ENCODE data around the gene MRPS10.

MRPS10 gene

DNA sequence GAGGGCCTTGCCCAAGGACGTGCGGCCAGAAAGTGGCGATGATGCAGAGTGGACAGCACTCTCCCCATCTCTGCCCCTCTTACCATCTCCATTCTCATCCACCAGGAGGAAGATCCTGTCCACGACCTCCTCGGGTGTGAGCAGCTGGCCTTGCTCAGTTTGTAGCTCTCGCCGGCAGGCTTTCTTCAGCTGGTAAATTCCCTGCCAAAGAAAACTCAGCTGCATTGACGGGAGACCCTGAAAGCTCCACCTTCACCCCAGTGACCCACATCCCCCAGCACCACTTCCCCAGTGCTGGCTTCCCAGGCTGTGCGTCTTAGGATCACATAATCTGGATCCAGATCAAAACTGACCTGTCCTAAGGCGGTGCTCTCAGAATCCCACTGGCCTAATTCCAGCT, 32.1 kb downstream of the MRPS10 start:
- Histone ChIP-seq H3K4me1 (ENCODE audit: control insufficient read depth, insufficient read depth, low read depth, low read length) (peaks cover 2% of the 10 kb centered on the region), H3K79me1 (replicated peaks; ENCODE audit: low read length, poor library complexity, severe bottlenecking) (no peaks in the 10 kb centered on the region), H3K27ac (ENCODE audit: low read length, poor library complexity, severe bottlenecking) (no peak overlapping the region), H2AK5ac (ENCODE audit: low read length, severe bottlenecking) (no peak overlapping the region), H3K36me3 (ENCODE audit: control insufficient read depth in 1 of 2, insufficient read depth in 2 of 2, low read depth in 1 of 2, low read length in 2 of 2) (peaks cover 0 to 2% of the 10 kb centered on the region in 2 experiments), H2BK5ac (ENCODE audit: low read depth, low read length, poor library complexity, severe bottlenecking) (no peak overlapping the region), H3K9me3 (ENCODE audit: control insufficient read depth, low read length) (no peaks in the 10 kb centered on the region), H3K4ac (ENCODE audit: low read depth in 1 of 2, low read length in 2 of 2) (no peak overlapping the region), H3K14ac (ENCODE audit: low read length in 2 of 2) (no peak overlapping the region), H4K8ac (ENCODE audit: low read length) (no peak overlapping the region), H4K91ac (ENCODE audit: low read length) (no peak overlapping the region), H3K23ac (ENCODE audit: low read length in 2 of 2) (no peak overlapping the region), H2BK12ac (ENCODE audit: low read length in 2 of 2) (no peak overlapping the region), H3K4me2 (ENCODE audit: low read length, poor library complexity, severe bottlenecking) (no peak overlapping the region), H3K18ac (ENCODE audit: low read depth in 1 of 2, low read length in 2 of 2) (no peak overlapping the region), H3K27me3 (ENCODE audit: control insufficient read depth in 1 of 2, insufficient read depth in 1 of 2, low read length in 2 of 2) (no peaks in the 10 kb centered on the region), H3K4me3 (ENCODE audit: insufficient read depth in 1 of 2, low read depth in 1 of 2, low read length in 2 of 2) (no peak overlapping the region), H3K9ac (ENCODE audit: low read length) (no peak overlapping the region), H2BK120ac (ENCODE audit: low read depth, low read length) (no peak overlapping the region), H2BK15ac (ENCODE audit: low read depth, poor library complexity, severe bottlenecking) (peak overlapping the region; percentile 17), H2AFZ (ENCODE audit: low read depth, low read length) (no peak overlapping the region)
- 87% methylated on average over 10 of the region's 10 CpGs for WGBS
- no peak for DNase-seq

DNA sequence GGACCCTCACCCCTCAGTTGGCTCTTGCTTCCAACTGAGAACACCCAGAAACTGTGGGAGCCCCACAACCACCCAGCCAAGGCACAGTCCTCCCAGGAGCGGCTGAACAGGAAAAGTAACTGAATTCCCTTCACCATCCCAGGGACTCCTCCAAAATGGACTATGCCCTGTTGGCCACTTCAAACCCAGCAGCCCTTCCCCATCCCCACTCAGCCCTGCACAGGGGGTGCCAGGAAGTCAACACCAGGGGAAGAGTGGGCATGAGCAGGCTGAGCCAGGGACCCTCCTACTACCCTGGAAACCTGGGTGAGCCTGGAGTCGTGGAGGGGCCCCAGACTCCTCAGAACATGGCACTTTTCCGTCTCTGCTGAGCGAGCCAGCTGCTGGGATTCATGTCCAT, 33.2 kb downstream of the MRPS10 start:
- H3K14ac ChIP-seq (ENCODE audit: low read length in 2 of 2): no peak overlapping the region
- H3K9me3 ChIP-seq (ENCODE audit: control insufficient read depth, low read length): no peaks in the 10 kb centered on the region
- H4K91ac ChIP-seq (ENCODE audit: low read length): no peak overlapping the region
- H4K8ac ChIP-seq (ENCODE audit: low read length): no peak overlapping the region
- no peak for DNase-seq
- WGBS: 85% methylated on average over 1 of the region's 4 CpGs
- H3K27me3 ChIP-seq (ENCODE audit: control insufficient read depth in 1 of 2, insufficient read depth in 1 of 2, low read length in 2 of 2): peaks cover 0 to 2% of the 10 kb centered on the region in 2 experiments
- no peak overlapping the region for H3K9ac ChIP-seq (ENCODE audit: low read length)
- no peak overlapping the region for H2BK12ac ChIP-seq (ENCODE audit: low read length in 2 of 2)
- no peak overlapping the region for H3K4me2 ChIP-seq (ENCODE audit: low read length, poor library complexity, severe bottlenecking)
- H2AFZ ChIP-seq (ENCODE audit: low read depth, low read length): no peak overlapping the region
- no peak overlapping the region for H2BK15ac ChIP-seq (ENCODE audit: low read depth, poor library complexity, severe bottlenecking)
- H3K4me3 ChIP-seq (ENCODE audit: insufficient read depth in 1 of 2, low read depth in 1 of 2, low read length in 2 of 2): no peak overlapping the region
- H2BK5ac ChIP-seq (ENCODE audit: low read depth, low read length, poor library complexity, severe bottlenecking): no peak overlapping the region
- no peaks in the 10 kb centered on the region for H3K4me1 ChIP-seq (ENCODE audit: control insufficient read depth, insufficient read depth, low read depth, low read length)
- H3K18ac ChIP-seq (ENCODE audit: low read depth in 1 of 2, low read length in 2 of 2): no peak overlapping the region
- peaks cover 0 to 2% of the 10 kb centered on the region in 2 experiments for H3K36me3 ChIP-seq (ENCODE audit: control insufficient read depth in 1 of 2, insufficient read depth in 2 of 2, low read depth in 1 of 2, low read length in 2 of 2)
- no peak overlapping the region for H3K23ac ChIP-seq (ENCODE audit: low read length in 2 of 2)
- no peak overlapping the region for H3K4ac ChIP-seq (ENCODE audit: low read depth in 1 of 2, low read length in 2 of 2)
- no peaks in the 10 kb centered on the region for H3K79me1 ChIP-seq (replicated peaks; ENCODE audit: low read length, poor library complexity, severe bottlenecking)
- no peak overlapping the region for H2BK120ac ChIP-seq (ENCODE audit: low read depth, low read length)
- no peak overlapping the region for H3K27ac ChIP-seq (ENCODE audit: low read length, poor library complexity, severe bottlenecking)
- H2AK5ac ChIP-seq (ENCODE audit: low read length, severe bottlenecking): no peak overlapping the region

GRCh38 chr6:42182101-42182500, 35.6 kb downstream of the MRPS10 start:
- WGBS: 95% methylated on average over 4 of the region's 5 CpGs
- H2BK15ac ChIP-seq (ENCODE audit: low read depth, poor library complexity, severe bottlenecking): no peak overlapping the region
- H3K14ac ChIP-seq (ENCODE audit: low read length in 2 of 2): no peak overlapping the region
- H3K79me1 ChIP-seq (replicated peaks; ENCODE audit: low read length, poor library complexity, severe bottlenecking): no peaks in the 10 kb centered on the region
- H2BK5ac ChIP-seq (ENCODE audit: low read depth, low read length, poor library complexity, severe bottlenecking): no peak overlapping the region
- no peak overlapping the region for H3K18ac ChIP-seq (ENCODE audit: low read depth in 1 of 2, low read length in 2 of 2)
- H3K4ac ChIP-seq (ENCODE audit: low read depth in 1 of 2, low read length in 2 of 2): no peak overlapping the region
- H4K91ac ChIP-seq (ENCODE audit: low read length): no peak overlapping the region
- no peak for DNase-seq
- H2BK120ac ChIP-seq (ENCODE audit: low read depth, low read length): no peak overlapping the region
- H4K8ac ChIP-seq (ENCODE audit: low read length): no peak overlapping the region
- H3K4me2 ChIP-seq (ENCODE audit: low read length, poor library complexity, severe bottlenecking): no peak overlapping the region
- no peak overlapping the region for H2BK12ac ChIP-seq (ENCODE audit: low read length in 2 of 2)
- H3K9ac ChIP-seq (ENCODE audit: low read length): no peak overlapping the region
- no peak overlapping the region for H2AK5ac ChIP-seq (ENCODE audit: low read length, severe bottlenecking)
- H3K4me3 ChIP-seq (ENCODE audit: insufficient read depth in 1 of 2, low read depth in 1 of 2, low read length in 2 of 2): no peak overlapping the region
- H3K4me1 ChIP-seq (ENCODE audit: control insufficient read depth, insufficient read depth, low read depth, low read length): no peaks in the 10 kb centered on the region
- no peaks in the 10 kb centered on the region for H3K36me3 ChIP-seq (ENCODE audit: control insufficient read depth in 1 of 2, insufficient read depth in 2 of 2, low read depth in 1 of 2, low read length in 2 of 2)
- no peak overlapping the region for H3K27ac ChIP-seq (ENCODE audit: low read length, poor library complexity, severe bottlenecking)
- H3K27me3 ChIP-seq (ENCODE audit: control insufficient read depth in 1 of 2, insufficient read depth in 1 of 2, low read length in 2 of 2): peaks cover 0 to 11% of the 10 kb centered on the region in 2 experiments
- H2AFZ ChIP-seq (ENCODE audit: low read depth, low read length): no peak overlapping the region
- no peak overlapping the region for H3K23ac ChIP-seq (ENCODE audit: low read length in 2 of 2)
- H3K9me3 ChIP-seq (ENCODE audit: control insufficient read depth, low read length): no peaks in the 10 kb centered on the region

DNA sequence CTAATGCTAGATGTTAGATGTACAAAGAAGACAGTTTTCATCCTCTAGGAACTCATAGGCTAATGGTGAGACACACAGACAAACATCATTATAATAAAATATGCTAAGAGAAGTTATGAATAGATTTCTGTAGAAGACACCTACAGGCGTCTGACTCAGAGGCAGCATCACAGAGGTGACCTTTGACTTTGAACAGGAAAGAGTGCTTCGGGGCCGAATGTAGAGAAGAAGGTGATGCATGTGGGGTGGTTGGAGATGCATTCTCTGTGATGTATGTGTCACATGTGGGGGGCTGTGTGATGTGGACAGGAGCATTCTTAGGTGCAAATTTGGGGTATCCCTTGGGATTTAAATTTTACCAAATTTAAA, 37.7 kb downstream of the MRPS10 start:
- H3K9ac ChIP-seq (ENCODE audit: low read length): no peak overlapping the region
- no peak overlapping the region for H2BK15ac ChIP-seq (ENCODE audit: low read depth, poor library complexity, severe bottlenecking)
- H2BK12ac ChIP-seq (ENCODE audit: low read length in 2 of 2): no peak overlapping the region
- no peak overlapping the region for H2AFZ ChIP-seq (ENCODE audit: low read depth, low read length)
- no peak overlapping the region for H3K23ac ChIP-seq (ENCODE audit: low read length in 2 of 2)
- H3K4me3 ChIP-seq (ENCODE audit: insufficient read depth in 1 of 2, low read depth in 1 of 2, low read length in 2 of 2): no peak overlapping the region
- H3K36me3 ChIP-seq (ENCODE audit: control insufficient read depth in 1 of 2, insufficient read depth in 2 of 2, low read depth in 1 of 2, low read length in 2 of 2): no peaks in the 10 kb centered on the region
- H3K9me3 ChIP-seq (ENCODE audit: control insufficient read depth, low read length): no peaks in the 10 kb centered on the region
- 48% methylated on average over 3 of the region's 3 CpGs for WGBS
- no peak overlapping the region for H2AK5ac ChIP-seq (ENCODE audit: low read length, severe bottlenecking)
- H3K4ac ChIP-seq (ENCODE audit: low read depth in 1 of 2, low read length in 2 of 2): no peak overlapping the region
- no peak overlapping the region for H3K14ac ChIP-seq (ENCODE audit: low read length in 2 of 2)
- H2BK5ac ChIP-seq (ENCODE audit: low read depth, low read length, poor library complexity, severe bottlenecking): no peak overlapping the region
- peaks cover 0 to 11% of the 10 kb centered on the region in 2 experiments for H3K27me3 ChIP-seq (ENCODE audit: control insufficient read depth in 1 of 2, insufficient read depth in 1 of 2, low read length in 2 of 2)
- H3K27ac ChIP-seq (ENCODE audit: low read length, poor library complexity, severe bottlenecking): no peak overlapping the region
- no peak for DNase-seq
- H2BK120ac ChIP-seq (ENCODE audit: low read depth, low read length): no peak overlapping the region
- no peaks in the 10 kb centered on the region for H3K4me1 ChIP-seq (ENCODE audit: control insufficient read depth, insufficient read depth, low read depth, low read length)
- H3K79me1 ChIP-seq (replicated peaks; ENCODE audit: low read length, poor library complexity, severe bottlenecking): no peaks in the 10 kb centered on the region
- H3K4me2 ChIP-seq (ENCODE audit: low read length, poor library complexity, severe bottlenecking): no peak overlapping the region
- no peak overlapping the region for H3K18ac ChIP-seq (ENCODE audit: low read depth in 1 of 2, low read length in 2 of 2)
- H4K8ac ChIP-seq (ENCODE audit: low read length): no peak overlapping the region
- no peak overlapping the region for H4K91ac ChIP-seq (ENCODE audit: low read length)
